ACC112 (cell line): ENCODE results near the gene EBP.
A peak's percentile ranks its signal among the peaks of the same experiment; 100 is the strongest.

Source experiments
- H2AFZ ChIP-seq: fragments of 200-600 bp; sonication (generic); one replicate; pipeline ENCODE4 v1.6.0; 2017; ENCODE audit warnings: antibody characterized with exemption, low read length; ENCODE audit not compliant: unreplicated experiment
- H3K27ac ChIP-seq: fragments of 200-600 bp; sonication (generic); 2 replicates; pipeline ENCODE4 v1.5.1; 2014; ENCODE audit warnings: low read depth, mild to moderate bottlenecking, antibody characterized with exemption, low read length, moderate library complexity
- H3K27me3 ChIP-seq: fragments of 200-600 bp; sonication (generic); 2 replicates; pipeline ENCODE4 v1.6.1; 2014; ENCODE audit warnings: mild to moderate bottlenecking, antibody characterized with exemption, low read length, moderate library complexity, mixed read lengths; ENCODE audit not compliant: insufficient read depth
- H3K36me3 ChIP-seq: fragments of 200-600 bp; sonication (generic); 2 replicates; pipeline ENCODE4 v1.6.1; 2016; ENCODE audit warnings: mild to moderate bottlenecking, antibody characterized with exemption, low read length, moderate library complexity, mixed read lengths; ENCODE audit not compliant: insufficient read depth
- H3K4me1 ChIP-seq: fragments of 200-600 bp; sonication (generic); one replicate; pipeline ENCODE4 v1.6.1; 2016; ENCODE audit warnings: low read length, mixed read lengths; ENCODE audit not compliant: insufficient read depth, unreplicated experiment, control insufficient read depth
- H3K4me3 ChIP-seq: fragments of 200-600 bp; sonication (generic); 2 replicates; pipeline ENCODE4 v1.5.1; 2014; ENCODE audit warnings: mild to moderate bottlenecking, low read depth, low read length
- H3K79me2 ChIP-seq: fragments of 200-600 bp; sonication (generic); one replicate; pipeline ENCODE4 v1.6.0; 2016; ENCODE audit warnings: low read length; ENCODE audit not compliant: control insufficient read depth, unreplicated experiment, insufficient read depth

The EBP gene

GRCh38 chrX:48477960-48478755 lies 43.5 kb upstream of the EBP start:
- Histone ChIP-seq H3K27ac (no peak overlapping the region), H3K79me2 (peaks cover 38% of the 10 kb centered on the region), H3K4me3 (peak overlapping the region; percentile 94), H3K27me3 (no peaks in the 10 kb centered on the region), H3K4me1 (peaks cover 3% of the 10 kb centered on the region), H2AFZ (no peak overlapping the region), H3K36me3 (peaks cover 6% of the 10 kb centered on the region; the same call in 1 of the 2 replicates)

GRCh38 chrX:48478806-48479205 lies 42.8 kb upstream of the EBP start:
- Histone ChIP-seq H3K4me1 (peaks cover 3% of the 10 kb centered on the region), H3K27ac (no peak overlapping the region), H3K79me2 (peaks cover 38% of the 10 kb centered on the region), H3K27me3 (no peaks in the 10 kb centered on the region), H2AFZ (no peak overlapping the region), H3K36me3 (peaks cover 6% of the 10 kb centered on the region; the same call in 1 of the 2 replicates), H3K4me3 (no peak overlapping the region)

DNA sequence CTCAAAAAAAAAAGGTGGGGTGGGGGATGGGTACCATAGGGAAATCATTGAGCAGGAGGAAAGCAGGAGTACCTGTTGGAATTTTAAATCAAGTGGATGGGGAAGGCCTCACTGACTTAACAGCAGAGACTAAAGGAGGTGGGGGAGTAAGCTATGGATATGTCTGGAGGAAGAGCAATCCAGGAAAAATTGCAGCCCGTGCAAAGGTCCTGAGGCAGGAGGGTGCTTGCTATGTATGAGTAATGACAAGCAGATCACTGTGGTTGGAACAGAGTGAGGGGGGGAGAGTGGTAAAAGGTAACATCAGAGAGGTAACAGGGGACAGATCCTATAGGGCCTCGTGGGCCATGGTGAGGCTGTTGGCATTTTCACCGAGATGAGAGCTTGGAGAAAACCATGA lies 41.5 kb upstream of the EBP start:
- no peak overlapping the region for H2AFZ ChIP-seq
- H3K27ac ChIP-seq, result no peak overlapping the region
- no peaks in the 10 kb centered on the region for H3K27me3 ChIP-seq
- no peak overlapping the region for H3K4me3 ChIP-seq
- peaks cover 6% of the 10 kb centered on the region; the same call in 1 of the 2 replicates for H3K36me3 ChIP-seq
- H3K79me2 ChIP-seq, result peaks cover 38% of the 10 kb centered on the region
- H3K4me1 ChIP-seq, result peaks cover 3% of the 10 kb centered on the region

- H3K27me3 ChIP-seq, result no peaks in the 10 kb centered on the region
- no peak overlapping the region for H2AFZ ChIP-seq
- peaks cover 36% of the 10 kb centered on the region for H3K79me2 ChIP-seq
- no peak overlapping the region for H3K4me3 ChIP-seq
- peaks cover 6% of the 10 kb centered on the region; the same call in 1 of the 2 replicates for H3K36me3 ChIP-seq
- no peak overlapping the region for H3K27ac ChIP-seq
- peaks cover 3% of the 10 kb centered on the region for H3K4me1 ChIP-seq
Observed at GRCh38 chrX:48480583-48480982, 41.0 kb upstream of the EBP start.

GRCh38 chrX:48482526-48482925 lies 39.1 kb upstream of the EBP start:
- H3K4me3 ChIP-seq, result no peak overlapping the region
- H3K4me1 ChIP-seq, result peaks cover 6% of the 10 kb centered on the region
- H3K27ac ChIP-seq, result no peak overlapping the region
- H3K79me2 ChIP-seq, result peaks cover 19% of the 10 kb centered on the region
- no peaks in the 10 kb centered on the region for H3K27me3 ChIP-seq
- H2AFZ ChIP-seq, result no peak overlapping the region
- H3K36me3 ChIP-seq, result peaks cover 6% of the 10 kb centered on the region; the same call in 1 of the 2 replicates

DNA sequence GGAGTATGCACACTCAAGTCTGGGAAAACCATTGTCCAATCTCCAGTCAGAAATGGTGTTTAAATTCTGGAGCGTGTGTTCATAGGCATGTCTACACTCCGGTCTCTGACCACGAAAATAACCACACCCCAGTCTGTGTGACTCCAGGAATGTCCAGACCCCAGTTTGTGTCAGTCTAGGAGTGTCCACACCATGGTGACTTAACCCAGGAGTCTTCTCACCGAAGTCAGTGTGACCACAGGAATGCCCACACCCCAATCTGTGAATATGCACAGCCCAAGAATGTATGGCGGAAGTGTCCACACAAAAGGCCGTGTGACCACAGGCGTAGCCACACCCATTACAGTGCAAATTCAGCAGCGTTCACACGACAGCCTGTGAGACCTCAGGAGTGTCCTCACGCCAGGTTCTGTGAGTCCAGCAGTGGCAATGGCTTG lies 34.2 kb upstream of the EBP start:
- H3K27me3 ChIP-seq, result no peaks in the 10 kb centered on the region
- peak overlapping the region; percentile 86 for H3K27ac ChIP-seq
- peaks cover 6% of the 10 kb centered on the region; the same call in 1 of the 2 replicates for H3K36me3 ChIP-seq
- no peaks in the 10 kb centered on the region for H3K79me2 ChIP-seq
- peaks cover 29% of the 10 kb centered on the region for H3K4me1 ChIP-seq
- H3K4me3 ChIP-seq, result no peak overlapping the region
- H2AFZ ChIP-seq, result no peak overlapping the region

- Histone ChIP-seq H3K27me3 (no peaks in the 10 kb centered on the region), H3K4me1 (peaks cover 36% of the 10 kb centered on the region), H3K27ac (peak overlapping the region; percentile 86), H3K36me3 (0 out of 2 replicates have a peak, but pooled peaks cover under 1% of the 10 kb centered on the region), H3K79me2 (no peaks in the 10 kb centered on the region), H2AFZ (no peak overlapping the region), H3K4me3 (no peak overlapping the region)
Observed at GRCh38 chrX:48488034-48488433, 33.6 kb upstream of the EBP start.

DNA sequence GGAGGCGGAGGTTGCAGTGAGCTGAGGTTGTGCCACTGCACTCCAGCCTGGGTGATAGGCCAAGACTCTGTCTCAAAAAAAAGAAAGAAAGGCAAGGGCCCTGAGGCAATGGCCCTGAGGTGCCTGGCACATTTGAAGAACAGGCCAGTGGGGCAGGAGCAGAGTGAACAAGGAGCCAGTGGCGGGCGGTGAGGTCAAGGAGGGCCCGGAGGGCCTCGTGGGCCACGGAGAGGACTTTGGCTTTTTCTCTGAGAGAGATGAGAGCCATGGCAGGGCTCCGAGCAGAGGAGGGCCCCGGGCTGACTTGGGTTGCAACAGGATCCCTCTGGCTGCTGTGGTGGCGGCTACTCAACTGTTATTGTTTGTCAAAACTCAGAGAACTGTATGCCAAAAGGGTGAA lies 32.3 kb upstream of the EBP start:
- H3K4me1 ChIP-seq, result peaks cover 48% of the 10 kb centered on the region
- no peaks in the 10 kb centered on the region for H3K79me2 ChIP-seq
- no peak overlapping the region for H3K4me3 ChIP-seq
- H3K27ac ChIP-seq, result no peak overlapping the region
- no peaks in the 10 kb centered on the region for H3K36me3 ChIP-seq
- H2AFZ ChIP-seq, result no peak overlapping the region
- no peaks in the 10 kb centered on the region for H3K27me3 ChIP-seq

GRCh38 chrX:48489892-48490291 lies 31.7 kb upstream of the EBP start:
- Histone ChIP-seq H3K79me2 (no peaks in the 10 kb centered on the region), H3K4me3 (no peak overlapping the region), H3K4me1 (peaks cover 50% of the 10 kb centered on the region), H3K36me3 (no peaks in the 10 kb centered on the region), H2AFZ (no peak overlapping the region), H3K27me3 (no peaks in the 10 kb centered on the region), H3K27ac (peak overlapping the region; percentile 52; the same call in 1 of the 2 replicates)

DNA sequence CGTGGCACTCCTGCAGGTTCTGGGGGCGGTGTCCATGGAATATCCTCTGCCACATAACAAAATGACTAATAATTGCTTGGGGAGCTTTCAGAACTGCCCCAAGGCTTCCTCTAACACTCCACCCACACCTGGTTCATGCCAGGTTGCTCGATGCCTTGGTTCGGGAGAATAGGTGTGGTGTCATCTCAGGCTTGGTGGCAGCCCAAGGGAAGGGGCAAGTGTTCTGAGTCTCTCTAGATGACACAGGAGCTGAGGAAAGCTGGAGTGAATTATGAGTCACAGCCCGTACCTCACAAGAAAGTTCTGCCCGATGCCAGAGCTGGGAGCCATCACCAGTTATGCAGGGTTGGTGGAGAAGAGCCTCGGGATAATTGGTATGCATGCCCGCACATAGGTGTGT lies 30.9 kb upstream of the EBP start:
- no peaks in the 10 kb centered on the region for H3K36me3 ChIP-seq
- H3K27ac ChIP-seq, result peak overlapping the region; percentile 52
- no peaks in the 10 kb centered on the region for H3K27me3 ChIP-seq
- no peak overlapping the region for H3K4me3 ChIP-seq
- no peaks in the 10 kb centered on the region for H3K79me2 ChIP-seq
- peaks cover 50% of the 10 kb centered on the region for H3K4me1 ChIP-seq
- H2AFZ ChIP-seq, result no peak overlapping the region

DNA sequence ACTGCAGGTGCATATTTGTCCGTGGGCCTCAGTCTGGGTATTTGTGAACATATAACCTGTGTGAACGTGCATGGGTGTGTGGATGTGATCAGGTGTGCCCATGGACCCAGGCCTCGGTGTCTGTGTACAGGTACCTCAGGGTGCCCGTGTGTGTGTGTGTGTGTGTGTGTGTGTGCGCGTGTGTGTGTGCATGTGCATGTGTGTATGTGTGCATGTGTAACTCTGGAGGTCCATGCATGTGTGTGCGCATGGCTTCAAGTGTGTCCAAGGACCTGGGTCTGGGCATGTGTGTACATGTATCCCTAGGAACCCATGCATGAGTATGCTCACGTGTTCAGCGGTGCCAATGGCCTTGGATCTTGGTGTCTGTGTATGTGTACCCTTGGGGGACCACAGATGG lies 29.8 kb upstream of the EBP start:
- Histone ChIP-seq H3K36me3 (no peaks in the 10 kb centered on the region), H3K27ac (peak overlapping the region; percentile 66), H3K27me3 (no peaks in the 10 kb centered on the region), H3K79me2 (no peaks in the 10 kb centered on the region), H3K4me3 (no peak overlapping the region), H3K4me1 (peaks cover 51% of the 10 kb centered on the region), H2AFZ (no peak overlapping the region)
